ENCODE data around the gene KCNJ1. TPM values are rescaled to one million over a fixed set of nuclear protein-coding genes. Genes with fewer than 3 reads are reported as not detected.
A peak's percentile ranks its signal among the peaks of the same experiment; 100 is the strongest.

KCNJ1 gene
- total and polyA plus RNA-seq, 2 donors from 2014 or later: 175 to 355 TPM

GRCh38 chr11:128909438-128910125 is 42.5 kb upstream of the KCNJ1 start:
- intact Hi-C loops (cut with DNase I): no loop called here
- no peak for FAIRE-seq
- Histone ChIP-seq H3K27ac (ENCODE audit: low read depth in 2 of 2, low read length in 2 of 2) (peak overlapping the region in 1 of 2 donors; percentile 50), H3K9me3 (ENCODE audit: control insufficient read depth in 2 of 3, insufficient read depth in 1 of 3, low read length in 3 of 3) (no peaks in the 10 kb centered on the region), H3K36me3 (ENCODE audit: control insufficient read depth in 2 of 3, insufficient read depth in 3 of 3, low read length in 3 of 3) (no peaks in the 10 kb centered on the region), H3K4me1 (ENCODE audit: control insufficient read depth in 2 of 3, insufficient read depth in 2 of 3, low read depth in 1 of 3, low read length in 3 of 3) (peaks cover 0 to 9% (median 4%) of the 10 kb centered on the region in 3 donors), H3K4me3 (ENCODE audit: low read length in 3 of 3) (no peak overlapping the region), H3K27me3 (ENCODE audit: control insufficient read depth, insufficient read depth, low read length) (no peaks in the 10 kb centered on the region), H3K9ac (ENCODE audit: low read length in 3 of 3) (no peak overlapping the region)
- no peak for TF ChIP-seq CTCF (IDR thresholded peaks at IDR 0.05; ENCODE audit: borderline replicate concordance, extremely low read depth, insufficient read depth)
- DNase-seq: peak in 1 of 5 donors; percentile 56

DNA sequence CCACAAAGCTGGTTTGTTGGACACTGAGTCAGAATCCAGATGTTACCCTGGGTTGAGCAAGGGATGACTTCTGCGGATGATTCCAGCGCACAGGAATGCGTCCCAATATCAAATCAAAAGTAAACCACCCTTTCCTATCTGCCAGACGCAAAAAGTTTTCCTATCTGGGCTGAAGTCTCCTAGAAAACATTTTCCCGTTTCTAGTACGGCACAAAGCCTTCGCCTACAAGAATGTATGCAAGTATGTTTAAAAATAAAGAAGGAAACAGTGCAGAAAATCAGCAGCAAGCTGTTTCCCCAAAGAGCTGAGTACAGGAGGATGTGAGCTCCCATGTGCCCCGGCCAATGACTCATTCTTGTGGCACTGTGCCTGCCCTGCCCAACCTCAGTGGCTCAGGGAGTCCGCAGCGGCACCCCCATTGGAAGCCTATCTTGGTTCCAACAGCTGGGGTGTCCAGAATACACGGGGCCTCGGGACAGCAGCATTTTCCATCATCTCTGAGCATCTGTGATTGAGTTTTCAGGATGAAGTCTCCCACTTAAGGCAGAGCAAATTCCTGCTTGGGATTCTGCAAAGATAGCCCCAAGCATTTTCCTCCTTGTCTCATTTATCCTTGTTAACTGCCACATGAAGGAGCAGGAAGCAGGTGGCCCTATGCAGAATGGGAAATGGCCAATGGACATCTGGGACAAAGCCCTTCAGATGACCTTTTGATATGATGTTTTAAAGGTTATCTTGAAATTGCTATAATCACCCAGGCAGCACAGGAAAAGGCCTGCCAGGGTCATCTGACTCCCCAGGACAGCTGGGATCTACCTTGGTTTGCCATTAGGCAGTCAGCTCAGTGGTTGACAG is 41.5 kb upstream of the KCNJ1 start:
- H3K4me3 ChIP-seq (ENCODE audit: low read length in 3 of 3): no peak overlapping the region
- FAIRE-seq (no peak), DNase-seq (peak in 1 of 5 donors; percentile 85)
- no peaks in the 10 kb centered on the region for H3K9me3 ChIP-seq (ENCODE audit: control insufficient read depth in 2 of 3, insufficient read depth in 1 of 3, low read length in 3 of 3)
- H3K36me3 ChIP-seq (ENCODE audit: control insufficient read depth in 2 of 3, insufficient read depth in 3 of 3, low read length in 3 of 3): no peaks in the 10 kb centered on the region
- TF ChIP-seq CTCF (IDR thresholded peaks at IDR 0.05; ENCODE audit: borderline replicate concordance, extremely low read depth, insufficient read depth): no peak
- no peak overlapping the region for H3K9ac ChIP-seq (ENCODE audit: low read length in 3 of 3)
- intact Hi-C loops (cut with DNase I): no loop called here
- no peaks in the 10 kb centered on the region for H3K27me3 ChIP-seq (ENCODE audit: control insufficient read depth, insufficient read depth, low read length)
- H3K27ac ChIP-seq (ENCODE audit: low read depth in 2 of 2, low read length in 2 of 2): no peak overlapping the region
- peaks cover 0 to 10% (median 4%) of the 10 kb centered on the region in 3 donors for H3K4me1 ChIP-seq (ENCODE audit: control insufficient read depth in 2 of 3, insufficient read depth in 2 of 3, low read depth in 1 of 3, low read length in 3 of 3)

GRCh38 chr11:128907585-128907984 is 40.5 kb upstream of the KCNJ1 start:
- Histone ChIP-seq H3K27ac (ENCODE audit: low read depth in 2 of 2, low read length in 2 of 2) (no peak overlapping the region), H3K27me3 (ENCODE audit: control insufficient read depth, insufficient read depth, low read length) (no peaks in the 10 kb centered on the region), H3K4me3 (ENCODE audit: low read length in 3 of 3) (no peak overlapping the region), H3K4me1 (ENCODE audit: control insufficient read depth in 2 of 3, insufficient read depth in 2 of 3, low read depth in 1 of 3, low read length in 3 of 3) (peaks cover 0 to 10% (median 4%) of the 10 kb centered on the region in 3 donors), H3K9ac (ENCODE audit: low read length in 3 of 3) (no peak overlapping the region), H3K9me3 (ENCODE audit: control insufficient read depth in 2 of 3, insufficient read depth in 1 of 3, low read length in 3 of 3) (no peaks in the 10 kb centered on the region), H3K36me3 (ENCODE audit: control insufficient read depth in 2 of 3, insufficient read depth in 3 of 3, low read length in 3 of 3) (no peaks in the 10 kb centered on the region)
- intact Hi-C loops (cut with DNase I): no loop called here
- no peak for FAIRE-seq
- no peak for TF ChIP-seq CTCF (IDR thresholded peaks at IDR 0.05; ENCODE audit: borderline replicate concordance, extremely low read depth, insufficient read depth)
- no peak for DNase-seq
